Heart right ventricle (tissue), 16 donors: ENCODE results near the gene NOTCH2. TPM values are rescaled to one million over a fixed set of nuclear protein-coding genes. Genes with fewer than 3 reads are reported as not detected.
A peak's percentile ranks its signal among the peaks of the same experiment; 100 is the strongest.

Experiments used
- ATAC-seq, 8 donors: fragments of 200-7000 bp; cut with Tn5 transposase; one replicate each; pipeline ENCODE4 v1.9.1; 2020; ENCODE audit warnings: mild to moderate bottlenecking in 8 of 8, moderate library complexity in 8 of 8, moderate number of reproducible peaks in 1 of 8
- DNase-seq, 2 donors: peaks; one replicate each; pipeline ENCODE4 v3.0.0-alpha.2; 2020
- H3K27ac ChIP-seq, 10 donors: fragments of 200-600 bp; sonication (generic) in 2 of 10; one replicate each; pipeline versions ENCODE4 v1.5.0 to v1.8.0; 2020 to 2022; ENCODE audit warnings: mild to moderate bottlenecking in 3 of 10
- H3K27me3 ChIP-seq, 7 donors: fragments of 200-600 bp; one replicate each; pipeline ENCODE4 v1.8.0; 2021 to 2022; ENCODE audit warnings: mild to moderate bottlenecking in 2 of 7
- H3K36me3 ChIP-seq, 9 donors: fragments of 200-600 bp; sonication (generic) in 1 of 9; one replicate each; pipeline versions ENCODE4 v1.5.0 to v1.8.0; 2020 to 2022; ENCODE audit warnings: mild to moderate bottlenecking in 2 of 9
- H3K4me1 ChIP-seq, 9 donors: fragments of 200-600 bp; sonication (generic) in 1 of 9; one replicate each; pipeline versions ENCODE4 v1.5.0 to v1.8.0; 2020 to 2022; ENCODE audit warnings: mild to moderate bottlenecking in 4 of 9
- H3K4me3 ChIP-seq, 10 donors: fragments of 200-600 bp; sonication (generic) in 2 of 10; one replicate each; pipeline versions ENCODE4 v1.5.0 to v1.8.0; 2020 to 2022; ENCODE audit warnings: mild to moderate bottlenecking in 7 of 10, moderate library complexity in 2 of 10
- H3K9me3 ChIP-seq, 11 donors: fragments of 200-600 bp in 10 of 11; sonication (generic) in 2 of 11; one replicate each; pipeline versions ENCODE4 v1.5.0 to v1.8.0; 2013 to 2022; ENCODE audit warnings: mild to moderate bottlenecking in 2 of 11, control low read depth in 1 of 11, moderate library complexity in 1 of 11
- WGBS, 2 donors: extraction: QIAGEN DNeasy Blood & Tissue Kit; methylation state at CpG; one replicate each; pipeline ENCODE4 v1.1.7; 2013; ENCODE audit warnings: inconsistent platforms in 1 of 2; 5-methylcytosine and 5-hydroxymethylcytosine counted together
- intact Hi-C, 10 donors: fragments of 100-400 bp; cut with DNase I; formaldehyde crosslinking; loops; one replicate each; pipeline versions ENCODE4 v1.11.1 to v1.14.2; 2022
- polyA plus RNA-seq, 2 donors: library from polyadenylated mRNA; stranded (reverse); fragments of 200-250 nt; gene quantifications; one replicate each; pipeline ENCODE4 v1.2.3, GENCODE V29; 2013
- total RNA-seq, 10 donors: library from RNA; stranded (reverse); fragmentation: NEBNext Ultra II Directional in 3 of 10; extraction: Animal tissue kit (Norgen Biotek cat#: 25700) in 3 of 10; gene quantifications; one replicate each; pipeline versions ENCODE4 v1.2.1 to v1.2.4, GENCODE V29; 2021 to 2023
- TF ChIP-seq, protein P1 (sequence below), 9 donors: fragments of 200-600 bp; sonication (generic) in 2 of 9; IDR thresholded peaks; one replicate each; pipeline versions ENCODE4 v1.5.0 to v1.8.0; 2021 to 2022; ENCODE audit warnings: antibody characterized with exemption in 9 of 9, mild to moderate bottlenecking in 5 of 9, moderate library complexity in 1 of 9
- donor health status: Arrhythmogenic right ventricular cardiomyopathy.
- donor health status: ischemic (EF 13 %, LVEDD 7.1; RV severe dilation, severe dysfunction).
- donor health status: healthy with polysubstance abuse.
- donor health status: DM: no; HTN: yes; CAD: no.
- donor health status: DM: no; HTN: no; CAD: no.
- donor health status: ischemic (EF 25% LVEDD 6.9; RV normal size, moderate dysfunction).
- donor health status: ischemic (EF 25% LVEDD 5.7; RV mildly dilated, moderate dysfunction).
- donor health status: healthy.
- donor health status: DM: yes; HTN: yes; CAD: no.
- donor health status: Ischemic cardiomyopathy.
- donor health status: ischemic (EF 35%, LVEDD 5.7; RV mildly dilated, moderate dysfunction).
- donor health status: nonischemic (EF 11% LVEDD 7.7; RV severe dilation, severe dysfunction).
- donor health status: DM: yes; HTN: yes; CAD: no.
- donor health status: PGD.
- donor health status: ischemic (EF 29% LVEDD 5.4; RV normal size, mild dysfunction).
- donor health status: nonischemic (EF 23%, LVEDD 6.1; RV moderate dilation, normal function).

The NOTCH2 gene
- total and polyA plus RNA-seq, 12 donors: 4.1 to 39.1 (median 23.8) TPM

DNA sequence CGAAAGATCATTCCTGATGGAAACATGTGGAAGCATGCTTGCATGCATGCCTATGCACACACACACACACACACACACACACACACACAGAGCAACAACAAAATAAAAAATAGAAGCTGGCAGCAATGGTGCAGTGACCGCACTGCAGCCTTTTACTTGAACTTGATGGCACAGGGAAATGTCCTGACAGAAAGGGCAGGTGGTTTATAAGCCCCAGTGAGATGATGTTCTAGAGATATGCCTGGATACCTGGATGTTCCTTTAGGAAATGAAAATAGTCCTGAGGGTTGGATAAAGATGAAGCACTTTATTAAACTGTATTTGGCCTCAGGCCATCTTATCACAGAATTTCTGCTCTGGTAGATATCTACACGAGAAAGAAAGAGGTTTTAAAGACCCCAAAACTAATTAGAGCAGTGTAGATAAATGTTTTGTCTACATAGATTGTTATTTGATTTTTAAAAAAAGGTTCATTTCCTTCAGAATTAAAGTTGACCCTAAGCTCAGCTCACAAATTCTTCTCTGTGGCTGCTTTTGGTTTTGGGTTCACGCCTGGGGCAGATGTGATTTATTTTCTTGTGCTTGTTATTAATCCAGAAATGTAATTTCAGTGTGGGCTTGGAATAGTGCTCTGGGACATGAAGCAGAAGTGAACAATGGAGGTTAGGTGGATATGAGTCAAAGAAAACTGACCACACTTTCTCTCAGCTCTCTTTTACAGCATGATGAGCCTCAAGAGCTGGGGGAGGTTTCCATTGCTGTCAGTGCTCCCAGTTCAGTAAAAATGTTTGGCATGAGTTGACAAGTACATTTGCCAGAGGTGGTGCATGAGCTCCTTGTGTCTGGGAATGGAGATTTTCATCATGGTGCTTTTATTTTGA, 196.1 kb downstream of the NOTCH2 start:
- Histone ChIP-seq H3K4me1 (peaks cover 0 to 15% (median 6%) of the 10 kb centered on the region in 9 donors), H3K27me3 (peaks cover 0 to 5% (median 0%) of the 10 kb centered on the region in 7 donors), H3K9me3 (no peaks in the 10 kb centered on the region), H3K4me3 (no peak overlapping the region), H3K27ac (peak overlapping the region in 1 of 10 donors; percentile 36), H3K36me3 (no peaks in the 10 kb centered on the region)
- ATAC-seq (peak in 6 of 8 donors; percentile 16 to 69 (median 56)), DNase-seq (peak in 1 of 2 donors; percentile 16)
- 57 to 60% methylated on average over 4 of the region's 4 CpGs for WGBS, 2 donors
- TF ChIP-seq, protein P1, sequence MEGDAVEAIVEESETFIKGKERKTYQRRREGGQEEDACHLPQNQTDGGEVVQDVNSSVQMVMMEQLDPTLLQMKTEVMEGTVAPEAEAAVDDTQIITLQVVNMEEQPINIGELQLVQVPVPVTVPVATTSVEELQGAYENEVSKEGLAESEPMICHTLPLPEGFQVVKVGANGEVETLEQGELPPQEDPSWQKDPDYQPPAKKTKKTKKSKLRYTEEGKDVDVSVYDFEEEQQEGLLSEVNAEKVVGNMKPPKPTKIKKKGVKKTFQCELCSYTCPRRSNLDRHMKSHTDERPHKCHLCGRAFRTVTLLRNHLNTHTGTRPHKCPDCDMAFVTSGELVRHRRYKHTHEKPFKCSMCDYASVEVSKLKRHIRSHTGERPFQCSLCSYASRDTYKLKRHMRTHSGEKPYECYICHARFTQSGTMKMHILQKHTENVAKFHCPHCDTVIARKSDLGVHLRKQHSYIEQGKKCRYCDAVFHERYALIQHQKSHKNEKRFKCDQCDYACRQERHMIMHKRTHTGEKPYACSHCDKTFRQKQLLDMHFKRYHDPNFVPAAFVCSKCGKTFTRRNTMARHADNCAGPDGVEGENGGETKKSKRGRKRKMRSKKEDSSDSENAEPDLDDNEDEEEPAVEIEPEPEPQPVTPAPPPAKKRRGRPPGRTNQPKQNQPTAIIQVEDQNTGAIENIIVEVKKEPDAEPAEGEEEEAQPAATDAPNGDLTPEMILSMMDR (IDR thresholded peaks at IDR 0.05): no peak
- intact Hi-C loops: loop anchor here in 1 of 10 donors (5.0 kb wide), 1 partner anchor 79 kb away; no protein-coding TSS in a partner anchor

DNA sequence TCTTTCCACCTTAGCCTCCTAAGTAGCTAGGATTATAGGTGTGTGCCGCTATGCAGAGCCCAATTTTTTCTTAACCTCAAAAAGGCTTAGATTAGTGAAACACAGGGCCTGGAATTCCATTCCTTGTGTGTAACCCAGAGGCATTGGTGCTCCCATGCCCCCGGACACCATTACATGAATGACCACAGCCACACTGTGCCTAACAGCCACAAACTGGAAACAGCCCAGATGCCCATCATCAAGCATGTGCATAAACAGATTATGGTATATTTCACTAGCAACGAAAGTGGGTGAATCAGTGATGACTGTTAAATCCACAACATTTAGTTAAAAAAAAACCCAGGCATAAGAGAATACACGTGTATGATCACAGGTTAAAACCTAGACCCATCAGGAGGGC, 197.6 kb downstream of the NOTCH2 start:
- H3K36me3 ChIP-seq: no peaks in the 10 kb centered on the region
- intact Hi-C loops: loop anchor here in 1 of 10 donors (5.0 kb wide), 1 partner anchor 80 kb away; no protein-coding TSS in a partner anchor
- H3K9me3 ChIP-seq: no peaks in the 10 kb centered on the region
- peaks cover 0 to 15% (median 6%) of the 10 kb centered on the region in 9 donors for H3K4me1 ChIP-seq
- WGBS, 2 donors: 83 to 89% methylated on average over 4 of the region's 4 CpGs
- no peak overlapping the region for H3K27ac ChIP-seq
- no peak overlapping the region for H3K4me3 ChIP-seq
- DNase-seq: no peak
- peaks cover 0 to 5% (median 0%) of the 10 kb centered on the region in 7 donors for H3K27me3 ChIP-seq
- ATAC-seq: peak in 1 of 8 donors; percentile 7
- TF ChIP-seq, protein P1 (IDR thresholded peaks at IDR 0.05): no peak

DNA sequence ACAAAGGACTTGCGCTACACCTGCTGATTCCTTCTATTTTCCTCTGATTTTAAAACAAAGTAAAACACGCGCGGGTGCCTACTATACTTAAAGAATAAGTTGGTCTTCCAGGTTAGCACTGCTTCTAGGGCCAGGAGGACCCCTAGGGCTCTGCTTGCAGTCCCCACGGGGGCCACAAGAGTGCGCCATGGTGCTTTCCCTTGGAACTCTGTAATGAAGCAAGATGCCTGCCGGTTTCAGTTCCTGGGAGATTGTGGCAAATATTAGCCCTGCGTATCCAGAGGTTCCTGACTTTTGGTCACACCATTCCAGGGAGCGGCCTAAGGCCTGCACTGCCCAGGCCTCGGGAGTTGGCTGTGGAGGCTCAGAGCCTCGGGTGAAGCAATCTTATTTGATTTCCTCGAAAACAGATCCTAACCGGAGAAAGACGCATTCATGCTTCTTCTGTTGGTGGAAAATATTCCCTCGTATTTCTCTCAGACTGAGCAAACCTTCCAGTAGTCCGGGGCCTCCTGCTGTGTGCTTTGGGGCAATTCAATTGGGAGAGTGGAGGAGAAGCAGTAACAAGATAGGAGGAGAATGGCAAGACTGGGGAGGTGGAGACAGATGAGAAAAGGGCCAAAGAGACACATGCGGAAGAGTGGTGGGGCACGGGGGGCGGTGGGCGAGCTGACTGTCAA, 198.4 kb downstream of the NOTCH2 start:
- no peaks in the 10 kb centered on the region for H3K9me3 ChIP-seq
- WGBS, 2 donors: 43 to 51% methylated on average over 20 of the region's 20 CpGs
- no peak overlapping the region for H3K27ac ChIP-seq
- TF ChIP-seq, protein P1 (IDR thresholded peaks at IDR 0.05): peak; percentile 70 to 97 (median 84)
- DNase-seq: peak; percentile 69 to 82
- ATAC-seq: peak; percentile 61 to 83 (median 74)
- peaks cover 0 to 15% (median 6%) of the 10 kb centered on the region in 9 donors for H3K4me1 ChIP-seq
- H3K4me3 ChIP-seq: peak overlapping the region in 4 of 10 donors; percentile 25 to 36 (median 30)
- peaks cover 0 to 5% (median 0%) of the 10 kb centered on the region in 7 donors for H3K27me3 ChIP-seq
- intact Hi-C loops: loop anchor here in 1 of 10 donors (5.0 kb wide), 1 partner anchor 81 kb away; no protein-coding TSS in a partner anchor
- H3K36me3 ChIP-seq: no peaks in the 10 kb centered on the region

DNA sequence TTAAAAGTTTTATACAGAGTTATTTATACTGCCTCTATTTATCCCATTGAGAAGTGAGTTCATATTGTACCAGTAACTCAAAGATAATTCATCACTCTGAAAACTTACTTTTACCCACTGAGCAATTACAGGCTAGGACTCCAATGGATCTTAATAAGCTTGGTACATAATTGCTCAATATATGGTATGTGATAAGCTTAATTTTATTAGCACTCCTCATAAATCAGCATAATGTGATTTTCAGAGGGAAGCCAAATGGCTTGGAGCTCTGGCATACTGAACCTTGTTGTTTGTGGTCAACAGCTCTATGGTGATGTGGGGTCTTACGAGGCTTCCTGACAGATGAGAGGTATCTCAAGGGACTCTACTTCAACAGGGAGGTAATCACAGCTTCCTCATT, 199.5 kb downstream of the NOTCH2 start:
- Histone ChIP-seq H3K27ac (no peak overlapping the region), H3K4me1 (peaks cover 0 to 15% (median 6%) of the 10 kb centered on the region in 9 donors), H3K27me3 (peaks cover 0 to 5% (median 0%) of the 10 kb centered on the region in 7 donors), H3K36me3 (no peaks in the 10 kb centered on the region), H3K9me3 (no peaks in the 10 kb centered on the region), H3K4me3 (no peak overlapping the region)
- 69 to 72% methylated on average over 1 of the region's 1 CpG for WGBS, 2 donors
- DNase-seq: no peak
- no peak for ATAC-seq
- intact Hi-C loops: loop anchor here in 1 of 10 donors (5.0 kb wide), 1 partner anchor 82 kb away; no protein-coding TSS in a partner anchor
- TF ChIP-seq, protein P1 (IDR thresholded peaks at IDR 0.05): no peak
